Activated CD8-positive, alpha-beta memory T cell treated with anti-CD3 and anti-CD28 coated beads for 48 hours (primary cell): ENCODE data around the gene DUSP11.
"Not testable (repeated sequence)": the region's sequence is repeated elsewhere in the genome, so short reads cannot be mapped to it uniquely, and the experiment has no call there.

Experiments used
- DNase-seq, 3 experiments: peaks; one replicate each; pipeline ENCODE4 v3.0.0-alpha.2; 2020; ENCODE audit warnings: low read depth in 2 of 3, low spot score in 2 of 3

DUSP11 gene

DNA sequence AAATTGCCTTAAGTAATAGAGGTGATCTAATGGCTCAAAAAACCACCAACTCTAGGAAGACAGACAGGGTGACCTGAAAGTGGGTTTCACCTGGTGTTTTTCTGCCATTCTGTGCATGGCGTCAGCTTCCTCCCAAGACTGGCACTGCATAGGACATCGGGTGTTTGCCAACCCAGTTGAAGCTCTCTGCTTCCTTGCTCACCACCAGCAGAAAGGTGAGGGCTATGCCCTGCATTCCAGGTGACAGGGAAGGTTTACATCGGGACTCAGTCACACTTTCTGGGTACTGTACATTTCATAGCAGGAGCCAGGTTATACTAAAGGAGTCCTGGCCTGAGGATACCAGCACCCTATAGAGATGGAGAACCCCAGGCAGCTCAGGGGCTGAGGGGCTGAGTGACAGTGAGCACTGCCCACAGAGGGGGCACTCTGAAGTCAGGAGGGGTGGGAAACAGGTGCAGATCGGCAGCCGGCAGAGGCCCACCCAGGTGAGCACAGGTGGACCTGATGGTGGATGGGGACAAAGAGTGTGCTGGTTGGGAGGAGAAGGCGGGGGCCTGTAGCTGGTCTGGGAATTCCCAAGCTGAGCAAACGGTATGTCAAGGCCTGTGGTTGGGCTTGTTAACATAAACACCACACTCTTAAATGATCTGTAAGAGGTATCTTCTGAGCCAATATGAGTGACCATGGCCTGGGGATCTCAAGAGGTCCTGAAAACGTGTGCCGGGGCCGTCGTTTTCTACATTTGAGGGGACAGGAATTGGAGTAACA is 60.9 kb downstream of the DUSP11 start:
- no peak for DNase-seq

DNA sequence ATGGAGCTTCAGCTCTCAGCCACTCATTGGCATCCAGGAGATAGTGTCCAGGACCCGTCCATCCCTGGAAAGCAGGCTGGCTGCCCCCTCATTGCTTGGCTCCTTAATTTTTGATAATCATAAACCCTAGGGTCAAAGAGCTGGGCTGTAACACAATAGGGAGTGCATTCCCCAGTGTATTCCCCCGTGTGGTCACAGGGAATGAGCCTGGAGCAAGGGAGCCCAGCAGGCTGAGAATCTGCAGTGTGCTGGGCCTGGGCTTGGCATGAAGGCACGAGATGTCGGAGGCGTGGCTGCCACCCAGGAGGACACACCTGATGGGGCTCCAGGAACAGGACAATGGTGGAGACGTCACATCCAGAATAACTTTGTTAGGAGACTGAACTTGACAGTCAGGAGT is 61.5 kb downstream of the DUSP11 start:
- DNase-seq: no peak

- DNase-seq: not testable (repeated sequence)
These were observed 62.2 kb downstream of the DUSP11 start for GRCh38 chr2:73717695-73718094.

DNA sequence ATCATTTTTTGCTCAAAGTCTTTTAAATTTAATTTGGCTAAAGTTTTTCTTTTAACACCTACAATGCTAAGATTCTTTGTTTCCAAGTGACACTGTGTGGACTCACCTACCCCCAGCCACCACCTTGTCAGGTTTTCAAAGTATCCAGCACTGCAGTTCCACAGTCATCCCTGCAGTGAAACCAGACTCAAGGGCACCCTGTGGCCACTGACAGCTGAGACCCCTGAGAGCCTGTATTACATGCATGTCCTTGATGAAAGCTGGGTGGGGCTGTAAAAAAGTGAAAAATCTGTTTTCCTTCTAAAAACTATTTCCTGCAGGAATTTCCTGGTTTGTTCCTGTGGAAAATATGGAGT is 62.7 kb downstream of the DUSP11 start:
- DNase-seq: no peak

DNA sequence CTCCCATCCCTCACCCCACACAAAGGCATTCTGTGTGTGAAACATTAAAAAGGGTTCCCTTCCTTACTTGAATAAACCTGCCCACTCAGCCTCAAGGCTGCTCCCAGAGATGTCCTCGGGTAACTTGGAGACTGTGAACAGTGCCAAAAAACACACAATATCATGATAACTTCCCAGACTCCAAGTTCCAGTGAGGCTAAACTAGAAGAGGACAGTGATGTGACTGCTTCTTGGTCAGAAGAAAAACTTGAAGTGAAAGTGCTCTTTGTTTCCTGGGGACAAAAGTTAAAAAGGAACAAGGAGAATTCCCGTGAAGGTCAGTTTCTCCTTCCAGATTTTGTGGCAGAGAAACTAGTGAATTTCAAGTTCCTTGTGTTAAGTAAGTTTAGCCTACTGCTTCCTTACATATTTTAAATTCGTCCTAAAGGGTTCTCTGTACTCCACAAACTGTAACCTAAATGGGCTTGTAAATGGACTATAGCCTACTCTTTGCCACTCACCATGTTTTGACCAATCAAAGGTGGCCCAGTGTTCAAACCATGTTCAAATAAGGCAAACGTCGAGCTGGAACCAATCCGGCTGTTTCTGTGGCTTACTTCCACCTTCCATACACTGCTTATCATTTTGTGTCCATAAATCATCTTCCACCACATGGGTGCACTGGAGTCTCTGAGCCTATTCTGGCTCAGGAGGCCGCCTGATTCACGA is 63.2 kb downstream of the DUSP11 start:
- DNase-seq: no peak

- DNase-seq: no peak
These were observed 65.8 kb downstream of the DUSP11 start for GRCh38 chr2:73714091-73714490.
